Measurements from ENCODE around the gene PIEZO1.
"Not testable (repeated sequence)": the region's sequence is repeated elsewhere in the genome, so short reads cannot be mapped to it uniquely, and the experiment has no call there.

PIEZO1 gene

DNA sequence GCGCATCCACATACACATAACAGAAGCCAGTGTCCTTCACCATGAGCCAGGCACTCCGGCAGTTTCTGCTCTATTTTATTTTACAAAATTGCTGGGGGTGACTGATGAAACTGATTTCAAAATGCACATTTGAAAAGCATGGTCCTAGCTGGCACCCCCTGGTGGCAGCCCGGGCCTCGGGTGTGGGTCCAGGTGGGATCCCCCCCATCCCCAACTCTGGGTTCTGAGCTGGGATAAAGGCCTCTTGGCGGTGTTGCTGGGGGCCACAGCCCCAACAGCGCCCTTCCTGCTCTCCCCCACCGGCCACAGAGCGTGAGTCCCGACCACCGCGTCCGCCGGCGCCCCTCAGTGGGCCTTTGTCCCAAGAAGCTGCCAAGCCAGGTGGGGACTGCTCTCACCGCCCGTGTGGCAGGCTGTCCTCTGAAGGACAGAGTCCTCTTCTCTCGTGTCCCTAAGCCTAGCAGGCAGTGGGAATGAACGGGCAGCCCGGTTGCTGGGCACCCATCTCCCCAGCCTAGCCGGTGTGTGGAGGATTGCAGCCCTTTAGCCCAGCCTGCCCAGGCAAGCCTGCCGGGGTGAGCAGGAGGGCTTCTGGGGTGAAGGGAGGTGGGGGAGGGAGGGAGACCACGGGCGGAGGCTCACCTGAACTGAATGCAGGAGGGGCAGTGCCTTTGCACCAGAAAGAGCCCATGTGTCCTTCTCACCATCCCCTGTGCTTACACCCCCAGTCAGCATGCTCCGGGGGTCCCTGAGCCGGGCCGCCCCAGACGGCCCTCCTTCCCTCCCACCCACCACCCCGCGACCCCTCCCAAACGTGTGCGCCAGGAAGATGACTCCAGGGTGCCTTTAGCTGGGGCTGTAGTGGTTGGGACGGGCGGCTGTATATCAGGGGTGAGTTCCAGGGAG is 99.6 kb downstream of the PIEZO1 start:
- DNase-seq: no peak

- no peak for DNase-seq
Measured at GRCh38 chr16:88684569-88685155, 100.4 kb downstream of the PIEZO1 start.

DNA sequence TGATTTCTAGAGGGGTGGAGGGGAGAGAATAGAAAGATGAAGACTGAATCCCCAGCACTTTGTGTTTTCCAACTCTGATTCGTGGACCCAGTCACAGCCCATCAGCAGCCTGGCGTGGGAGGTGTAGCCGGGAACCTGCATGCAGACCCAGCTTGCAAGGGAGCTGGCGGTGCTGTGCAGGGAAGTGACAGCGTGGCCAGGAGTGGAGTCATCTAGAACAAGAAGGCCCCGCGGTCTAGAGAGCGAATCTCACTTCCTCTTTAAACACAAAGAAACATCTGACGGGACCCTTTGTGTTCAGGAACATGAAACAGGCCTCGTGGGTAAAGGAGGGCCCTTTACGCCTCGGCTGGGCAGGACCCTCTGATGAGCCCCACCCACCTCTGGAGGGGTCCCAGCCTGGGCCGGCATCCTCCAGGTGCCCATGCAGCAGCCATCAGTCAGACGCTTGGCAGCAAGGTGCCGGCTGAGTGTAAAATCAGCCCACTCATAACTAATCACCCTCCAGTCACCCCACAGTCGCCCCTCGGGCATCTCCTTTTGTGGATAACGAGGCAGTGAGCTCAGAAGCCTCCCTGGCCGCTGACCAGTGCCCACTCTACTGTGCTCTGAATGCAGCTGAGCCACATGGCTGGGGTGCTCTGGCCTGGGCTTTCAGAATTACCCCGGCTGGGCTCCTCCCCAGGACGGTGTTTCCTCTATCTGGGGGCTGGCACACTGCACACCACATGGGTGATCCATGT is 103.1 kb downstream of the PIEZO1 start:
- DNase-seq: peak; percentile 86

DNA sequence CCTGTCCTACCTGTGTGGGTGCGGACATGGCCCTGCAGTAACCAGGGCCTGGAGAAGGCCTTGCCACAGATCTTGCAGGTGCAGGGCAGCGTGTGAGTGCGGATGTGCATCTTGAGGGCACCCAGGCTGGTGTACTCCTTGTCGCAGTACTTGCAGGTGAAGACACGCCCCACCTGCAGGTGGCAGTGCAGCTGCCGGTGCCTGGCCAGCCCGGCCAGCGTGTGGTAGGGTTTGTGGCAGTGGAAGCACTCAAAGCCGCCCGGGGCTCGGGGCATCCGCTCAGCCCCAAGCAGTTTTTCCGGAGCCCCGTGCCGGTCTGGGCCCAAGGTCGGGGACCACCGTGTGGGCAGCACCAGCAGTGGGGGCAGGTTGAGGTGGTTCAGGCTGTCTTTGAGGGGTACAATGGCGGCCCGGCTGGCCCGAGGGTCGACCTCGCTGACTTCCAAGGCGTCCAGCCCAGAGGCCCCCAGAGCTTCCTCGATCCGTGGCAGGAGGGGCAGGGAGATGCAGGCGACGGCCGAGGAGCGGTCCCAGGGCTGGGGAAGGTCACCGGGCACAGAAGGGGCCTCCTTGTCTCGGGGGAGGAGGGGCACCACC is 103.8 kb downstream of the PIEZO1 start:
- no peak for DNase-seq

- no peak for DNase-seq
Measured at GRCh38 chr16:88680554-88681083, 104.4 kb downstream of the PIEZO1 start.

GRCh38 chr16:88678224-88678979 is 106.6 kb downstream of the PIEZO1 start:
- DNase-seq: no peak

GRCh38 chr16:88677721-88678120 is 107.3 kb downstream of the PIEZO1 start:
- DNase-seq: no peak

- no peak for DNase-seq
Measured at GRCh38 chr16:88676502-88677242, 108.3 kb downstream of the PIEZO1 start.

DNA sequence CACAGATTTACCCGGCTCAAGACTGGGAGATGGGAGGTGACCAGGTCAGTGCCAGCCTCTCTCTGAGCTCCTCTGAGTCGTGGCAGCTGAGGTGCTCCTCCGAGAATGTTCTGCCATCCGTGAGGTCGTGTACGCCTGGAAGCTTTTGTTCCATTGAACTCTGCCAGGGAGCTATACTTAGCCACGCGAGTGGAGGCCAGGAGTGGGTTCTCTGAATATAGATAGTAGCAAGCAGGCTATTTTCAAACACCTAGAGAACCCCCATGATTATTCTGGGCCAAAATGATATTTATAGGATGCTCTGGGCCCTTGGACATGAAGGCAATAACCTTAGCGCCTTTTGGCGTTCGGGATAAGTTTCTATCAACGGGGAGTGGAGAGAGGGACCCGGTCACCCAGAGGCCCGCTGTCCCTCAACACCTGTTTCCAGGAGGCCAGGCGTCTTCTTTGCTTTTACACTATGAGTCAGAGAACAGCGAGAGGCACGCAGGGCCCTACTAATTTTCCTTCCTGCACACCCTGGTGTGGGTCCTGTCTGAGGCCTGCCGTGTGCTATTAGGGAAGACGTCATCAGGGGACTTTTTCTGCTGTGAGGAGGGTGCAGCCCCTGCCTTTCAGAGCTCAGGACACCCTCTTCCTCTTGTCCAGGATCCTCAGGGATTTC is 111.2 kb downstream of the PIEZO1 start:
- no peak for DNase-seq

DNA sequence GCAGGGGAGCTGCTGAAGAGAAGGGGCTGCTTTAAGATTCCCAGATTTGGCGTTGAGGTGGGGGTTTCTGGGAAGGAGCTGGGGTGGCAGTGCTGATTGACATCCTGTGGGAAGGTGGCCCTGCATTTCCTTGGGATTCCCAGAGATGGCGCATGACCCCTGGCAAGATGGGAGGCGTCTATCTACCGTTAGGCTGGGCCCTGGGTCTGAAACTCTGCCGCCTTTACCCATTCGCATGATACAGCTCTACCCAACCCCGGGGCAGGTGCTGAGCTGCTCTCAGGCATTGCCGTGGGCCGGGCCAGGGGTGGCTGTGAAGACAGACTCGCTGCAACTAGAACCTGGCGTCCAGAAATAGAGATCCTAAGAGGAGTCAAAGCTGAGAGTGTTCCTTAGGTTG is 112.2 kb downstream of the PIEZO1 start:
- no peak for DNase-seq

- DNase-seq: no peak
Measured at GRCh38 chr16:88671806-88672205, 113.2 kb downstream of the PIEZO1 start.

DNA sequence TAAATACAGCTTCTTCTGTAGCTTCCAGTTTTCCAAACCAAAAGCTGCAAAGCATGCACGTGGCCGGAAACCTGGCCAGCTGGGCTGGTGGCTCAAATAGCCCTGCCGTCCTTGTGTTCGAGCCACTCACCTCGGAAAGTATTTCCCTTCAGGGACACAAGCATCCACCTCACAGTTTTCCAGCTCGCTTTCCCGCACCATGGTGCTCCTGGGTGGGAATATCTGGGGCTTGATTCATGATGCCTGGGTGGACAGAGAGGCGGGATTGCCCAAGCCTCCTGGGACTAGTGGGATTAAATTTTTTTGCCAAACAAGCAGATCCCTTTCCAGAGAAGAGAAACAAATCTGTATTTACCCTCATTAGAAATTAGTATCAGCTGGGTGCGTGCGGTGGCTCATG is 115.0 kb downstream of the PIEZO1 start:
- DNase-seq: no peak

DNA sequence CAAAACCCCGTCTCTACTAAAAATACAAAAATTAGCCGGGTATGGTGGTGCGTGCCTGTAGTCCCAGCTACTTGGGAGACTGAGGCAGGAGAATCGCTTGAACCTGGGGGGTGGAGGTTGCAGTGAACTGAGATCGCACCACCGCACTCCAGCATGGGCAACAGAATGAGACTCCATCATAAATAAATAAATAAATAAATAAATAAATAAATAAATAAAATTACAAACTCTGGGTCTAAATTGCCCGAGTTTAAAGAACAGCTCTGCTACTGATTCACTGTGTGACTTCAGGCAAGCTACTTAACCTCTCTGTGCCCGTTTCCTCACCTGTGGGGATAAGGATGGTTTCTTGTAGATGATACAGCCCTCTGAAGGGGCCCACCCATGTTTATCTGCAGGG is 115.5 kb downstream of the PIEZO1 start:
- not testable (repeated sequence) for DNase-seq

DNA sequence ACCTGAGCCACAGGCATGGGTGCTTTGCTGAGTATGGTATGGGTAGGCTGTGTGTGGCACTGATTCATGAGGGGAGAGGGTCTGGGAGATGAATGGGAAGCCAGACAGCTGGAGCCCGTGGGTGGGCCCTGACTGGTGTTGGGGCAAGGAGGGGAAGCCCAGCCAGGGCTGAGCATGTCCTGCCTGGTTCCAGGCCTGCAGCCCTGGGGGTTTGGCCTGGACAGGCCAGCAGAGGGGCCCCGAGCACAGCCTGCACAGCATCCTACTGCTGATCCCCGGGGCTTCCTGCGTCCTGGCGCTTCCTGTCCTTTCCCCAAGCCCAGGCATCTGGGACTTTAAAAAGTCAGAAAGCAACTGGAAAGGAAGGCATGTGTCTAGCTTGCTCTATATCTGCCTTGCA is 117.6 kb downstream of the PIEZO1 start:
- no peak for DNase-seq

GRCh38 chr16:88665570-88665969 is 119.5 kb downstream of the PIEZO1 start:
- no peak for DNase-seq

Data from SIG-M5 (cell line).